Testis (tissue), 2 donors: Measurements from ENCODE around the gene SIRT7.

ENCODE experiments used
- CTCF ChIP-seq, 3 experiments: fragments of 450-650 bp in 2 of 3; fragments of 200-600 bp in 1 of 3; sonication (generic) in 1 of 3; IDR thresholded peaks; one replicate each; pipeline ENCODE4 v1.5.1; 2016 to 2019; ENCODE audit warnings: antibody characterized with exemption in 3 of 3, mild to moderate bottlenecking in 2 of 3, moderate library complexity in 1 of 3
- POLR2A ChIP-seq: fragments of 450-650 bp; IDR thresholded peaks from one replicate; pipeline ENCODE4 v1.6.1; 2017; ENCODE audit warnings: antibody characterized with exemption, mild to moderate bottlenecking, moderate library complexity

DNA sequence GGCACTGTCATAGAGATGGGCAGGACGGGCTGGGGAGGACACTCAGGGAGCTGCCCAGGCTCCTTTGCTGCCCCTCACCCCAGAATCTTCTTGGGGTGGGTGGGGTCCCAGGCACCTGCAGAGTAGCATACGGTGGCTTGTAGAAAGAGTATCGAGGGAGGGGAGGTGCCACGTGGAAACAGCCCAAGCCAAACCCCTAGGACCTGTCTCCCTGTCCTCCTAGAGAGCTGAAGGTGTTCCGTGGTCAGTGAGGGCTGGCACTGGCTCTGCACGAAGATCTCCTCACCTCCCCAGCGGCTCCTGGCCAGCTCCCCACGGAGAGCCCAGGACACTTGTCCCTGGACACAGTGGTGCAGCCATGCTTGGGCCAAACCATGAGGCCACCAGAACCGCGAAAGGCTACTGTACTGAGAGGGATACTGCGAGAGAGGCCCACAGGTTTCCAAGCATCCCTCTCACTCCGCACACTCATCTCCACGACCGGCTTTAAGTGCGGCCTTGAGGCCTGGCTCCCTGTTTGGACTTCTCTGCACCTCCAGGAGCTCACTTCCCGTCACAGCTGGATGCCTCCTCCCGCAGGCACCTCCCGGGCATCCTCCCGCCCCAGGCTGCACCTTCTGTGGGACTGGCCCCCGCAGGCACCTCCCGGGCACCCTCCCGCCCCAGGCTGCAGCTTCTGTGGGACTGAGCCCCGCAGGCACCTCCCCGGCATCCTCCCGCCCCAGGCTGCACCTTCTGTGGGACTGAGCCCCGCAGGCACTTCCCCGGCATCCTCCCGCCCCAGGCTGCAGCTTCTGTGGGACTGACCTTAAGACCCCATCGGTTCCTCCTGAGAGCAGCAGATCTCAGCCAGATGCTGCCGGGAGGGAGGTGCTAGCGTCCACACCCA, 11.5 kb upstream of the SIRT7 start:
- TF ChIP-seq POLR2A = no peak
- no peak for TF ChIP-seq CTCF (IDR thresholded peaks at IDR 0.05)
